ENCODE data around the gene OR2J1.
"Not testable (repeated sequence)": the region's sequence is repeated elsewhere in the genome, so short reads cannot be mapped to it uniquely, and the experiment has no call there.

The OR2J1 gene

DNA sequence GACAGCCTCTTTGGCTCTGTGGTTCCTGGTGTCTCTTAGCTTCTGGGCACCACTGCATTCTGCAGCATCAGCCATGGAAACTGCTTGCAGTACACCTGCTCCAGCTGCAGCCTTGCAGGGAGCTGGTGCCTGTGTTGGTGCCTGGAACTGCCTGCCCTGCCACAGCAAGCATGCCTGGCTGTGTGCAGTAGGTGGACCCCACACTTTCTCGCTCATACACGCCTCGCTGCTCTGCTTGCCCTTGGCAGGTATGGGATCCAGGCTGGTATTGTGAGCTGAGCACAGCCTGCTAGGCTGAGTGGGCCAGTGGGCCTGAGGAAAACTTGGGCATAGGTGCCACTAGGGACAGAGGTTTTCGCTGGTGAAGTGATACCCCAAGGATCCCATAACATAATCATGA lies 31.4 kb downstream of the OR2J1 start:
- H3K4me3 Mint-ChIP-seq: no peak overlapping the region
- H3K36me3 Mint-ChIP-seq (ENCODE audit: insufficient read depth): no peaks in the 10 kb centered on the region
- H3K4me1 Mint-ChIP-seq (ENCODE audit: low read depth in 2 of 2): no peaks in the 10 kb centered on the region
- no peak overlapping the region for H3K27ac Mint-ChIP-seq
- H3K9me3 Mint-ChIP-seq: no peaks in the 10 kb centered on the region
- peaks cover 50 to 67% of the 10 kb centered on the region in 2 donors for H3K27me3 Mint-ChIP-seq
- ATAC-seq (replicated peaks) (no peak), DNase-seq (no peak)

DNA sequence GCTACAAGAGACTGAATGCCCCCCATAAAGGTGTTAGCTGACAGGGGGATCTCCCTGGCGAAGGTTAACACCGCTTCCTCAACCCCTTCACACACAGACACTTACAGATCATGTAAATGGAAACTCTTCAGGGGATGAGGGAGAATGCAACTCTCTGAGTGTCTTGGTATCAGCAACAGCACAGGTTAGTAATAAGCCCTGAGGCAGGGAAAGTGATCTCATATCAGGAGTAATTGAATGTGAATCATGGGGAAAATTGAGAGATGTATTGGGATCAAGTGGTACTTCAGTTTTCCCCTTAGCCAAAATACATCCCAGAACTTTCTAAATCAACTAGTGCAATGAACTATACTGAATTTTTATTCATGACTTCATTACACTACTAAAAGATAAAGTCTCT lies 32.4 kb downstream of the OR2J1 start:
- H3K9me3 Mint-ChIP-seq: no peaks in the 10 kb centered on the region
- ATAC-seq (replicated peaks) (no peak), DNase-seq (no peak)
- H3K4me1 Mint-ChIP-seq (ENCODE audit: low read depth in 2 of 2): no peaks in the 10 kb centered on the region
- H3K27ac Mint-ChIP-seq: no peak overlapping the region
- H3K27me3 Mint-ChIP-seq: peaks cover 55 to 59% of the 10 kb centered on the region in 2 donors
- no peaks in the 10 kb centered on the region for H3K36me3 Mint-ChIP-seq (ENCODE audit: insufficient read depth)
- no peak overlapping the region for H3K4me3 Mint-ChIP-seq

DNA sequence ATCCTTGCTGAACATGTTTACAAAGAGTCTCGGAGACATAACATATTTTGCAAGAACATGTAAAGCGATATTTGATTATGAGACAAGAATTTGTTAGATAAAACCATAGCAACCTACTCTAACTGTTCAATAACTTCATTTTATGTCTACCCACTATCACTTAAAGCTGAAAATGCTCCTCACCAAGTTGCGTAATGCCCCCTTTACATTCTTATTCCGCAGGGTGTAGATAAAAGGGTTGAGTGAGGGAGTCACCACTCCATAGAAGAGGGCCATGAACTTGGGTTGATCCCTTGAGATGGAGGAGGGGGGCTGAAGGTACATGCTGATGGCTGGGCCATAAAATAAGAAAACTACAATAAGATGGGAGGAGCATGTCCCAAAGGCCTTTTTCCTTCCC lies 38.4 kb downstream of the OR2J1 start:
- no peak for ATAC-seq (replicated peaks)
- Mint-ChIP-seq H3K27ac (no peak overlapping the region), H3K4me3 (no peak overlapping the region), H3K9me3 (no peaks in the 10 kb centered on the region), H3K36me3 (ENCODE audit: insufficient read depth) (no peaks in the 10 kb centered on the region), H3K27me3 (peaks cover 31 to 35% of the 10 kb centered on the region in 2 donors), H3K4me1 (ENCODE audit: low read depth in 2 of 2) (no peaks in the 10 kb centered on the region)
- DNase-seq: no peak

DNA sequence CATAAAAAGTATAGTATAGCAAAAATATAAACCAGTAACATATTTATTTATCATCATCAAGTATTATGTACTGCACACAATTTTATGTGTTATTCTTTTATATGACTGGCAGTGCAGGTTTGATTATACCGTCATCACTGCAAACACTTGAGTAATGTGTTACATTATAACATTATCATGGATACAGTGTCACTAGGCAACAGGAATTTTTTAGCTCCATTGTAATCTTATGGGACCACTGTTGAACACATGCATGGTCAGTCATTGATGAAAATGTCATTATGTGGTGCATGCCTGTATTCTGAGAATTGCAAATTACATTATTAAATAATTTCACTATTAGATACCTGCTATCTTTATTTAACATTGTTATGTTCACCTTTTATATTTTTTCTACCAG lies 42.3 kb downstream of the OR2J1 start:
- Mint-ChIP-seq H3K27me3 (peaks cover 29 to 30% of the 10 kb centered on the region in 2 donors), H3K4me3 (no peak overlapping the region), H3K9me3 (no peaks in the 10 kb centered on the region), H3K4me1 (ENCODE audit: low read depth in 2 of 2) (no peaks in the 10 kb centered on the region), H3K27ac (no peak overlapping the region), H3K36me3 (ENCODE audit: insufficient read depth) (no peaks in the 10 kb centered on the region)
- no peak for ATAC-seq (replicated peaks)
- DNase-seq: no peak

DNA sequence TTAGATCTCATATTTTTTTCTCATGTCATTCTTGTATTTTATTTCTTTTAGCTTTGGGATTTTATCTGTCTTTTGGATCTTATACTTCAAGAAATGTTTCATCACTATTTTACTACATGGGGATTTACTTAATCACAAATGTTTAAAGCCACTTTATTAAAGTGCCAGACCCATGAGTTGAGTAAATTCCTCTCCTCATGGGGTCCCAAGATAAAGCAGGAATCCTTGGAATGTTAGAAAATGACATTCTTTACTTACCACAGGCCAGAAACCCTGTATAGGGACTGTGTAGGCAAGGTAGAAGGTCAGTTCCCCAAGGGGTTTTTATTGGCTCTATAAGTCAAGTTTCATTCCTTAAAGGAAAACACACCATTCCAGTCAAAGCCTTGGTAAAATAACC lies 43.0 kb downstream of the OR2J1 start:
- H3K9me3 Mint-ChIP-seq: no peaks in the 10 kb centered on the region
- DNase-seq (no peak), ATAC-seq (replicated peaks) (no peak)
- peaks cover 33% of the 10 kb centered on the region in 2 donors for H3K27me3 Mint-ChIP-seq
- no peak overlapping the region for H3K4me3 Mint-ChIP-seq
- no peaks in the 10 kb centered on the region for H3K36me3 Mint-ChIP-seq (ENCODE audit: insufficient read depth)
- H3K27ac Mint-ChIP-seq: no peak overlapping the region
- no peaks in the 10 kb centered on the region for H3K4me1 Mint-ChIP-seq (ENCODE audit: low read depth in 2 of 2)

DNA sequence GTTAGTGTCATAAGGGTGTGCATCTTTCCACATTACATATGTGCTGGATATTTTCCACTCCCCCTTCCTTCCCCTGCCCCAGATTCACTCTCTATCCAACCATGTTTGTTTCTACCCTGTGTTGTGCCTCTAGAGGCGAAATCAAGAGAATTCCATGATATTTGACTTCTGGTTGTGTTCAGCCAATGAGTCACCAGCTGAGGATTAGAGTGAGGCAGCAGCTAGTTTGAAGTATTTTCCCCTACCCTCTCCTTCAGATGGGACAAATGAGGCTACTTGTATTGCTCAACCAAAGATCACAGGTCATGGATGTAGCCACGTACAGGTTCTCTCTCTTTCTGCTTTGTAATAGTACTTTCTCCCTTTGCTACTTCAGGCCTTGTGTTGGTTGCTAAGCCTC lies 46.9 kb downstream of the OR2J1 start:
- DNase-seq: no peak
- H3K27ac Mint-ChIP-seq: no peak overlapping the region
- no peaks in the 10 kb centered on the region for H3K36me3 Mint-ChIP-seq (ENCODE audit: insufficient read depth)
- peaks cover 0 to 9% of the 10 kb centered on the region in 2 donors for H3K9me3 Mint-ChIP-seq
- no peak overlapping the region for H3K4me3 Mint-ChIP-seq
- no peak for ATAC-seq (replicated peaks)
- H3K4me1 Mint-ChIP-seq (ENCODE audit: low read depth in 2 of 2): no peaks in the 10 kb centered on the region
- peaks cover 32 to 46% of the 10 kb centered on the region in 2 donors for H3K27me3 Mint-ChIP-seq

DNA sequence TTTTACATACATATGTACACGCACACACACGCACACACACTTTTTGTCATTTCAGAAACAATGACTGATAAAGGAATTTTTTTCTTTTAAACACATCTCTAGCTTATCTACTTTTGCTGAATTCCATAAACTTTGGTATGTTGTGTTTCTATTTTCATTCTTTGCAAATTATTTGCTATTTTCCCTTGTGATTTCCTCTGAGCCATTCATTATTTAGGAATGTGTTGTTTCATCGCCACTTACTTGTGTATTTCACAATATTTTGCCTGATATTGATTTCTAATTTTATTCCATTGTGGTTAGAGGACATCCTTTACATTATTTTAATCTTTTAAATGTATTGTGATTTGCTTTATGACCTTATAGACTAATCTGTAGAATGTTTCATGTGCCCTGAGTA lies 47.8 kb downstream of the OR2J1 start:
- Mint-ChIP-seq H3K36me3 (ENCODE audit: insufficient read depth) (no peaks in the 10 kb centered on the region), H3K27me3 (peaks cover 36 to 51% of the 10 kb centered on the region in 2 donors), H3K9me3 (peaks cover 0 to 9% of the 10 kb centered on the region in 2 donors), H3K4me3 (no peak overlapping the region), H3K27ac (no peak overlapping the region), H3K4me1 (ENCODE audit: low read depth in 2 of 2) (no peaks in the 10 kb centered on the region)
- no peak for DNase-seq
- no peak for ATAC-seq (replicated peaks)

DNA sequence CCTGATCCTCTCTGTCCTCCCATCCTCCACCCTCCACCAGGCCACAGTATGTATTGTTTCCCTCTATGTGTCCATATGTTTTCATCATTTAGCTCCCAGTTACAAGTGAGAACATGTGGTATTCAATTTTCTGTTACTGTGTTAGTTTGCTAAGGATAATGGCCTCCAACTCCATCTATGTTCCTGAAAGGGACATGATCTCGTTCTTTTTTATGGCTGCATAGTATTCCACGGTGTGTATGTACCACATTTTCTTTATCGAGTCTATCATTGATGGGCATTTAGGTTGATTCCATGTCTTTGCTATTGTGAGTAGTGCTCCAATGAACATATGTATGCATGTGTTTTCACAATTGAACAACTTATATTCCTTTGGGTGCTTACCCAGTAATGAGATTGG lies 50.2 kb downstream of the OR2J1 start:
- H3K27me3 Mint-ChIP-seq: peaks cover 45 to 62% of the 10 kb centered on the region in 2 donors
- H3K9me3 Mint-ChIP-seq; ATAC-seq (replicated peaks); H3K4me1 Mint-ChIP-seq (ENCODE audit: low read depth in 2 of 2); DNase-seq; H3K27ac Mint-ChIP-seq; H3K4me3 Mint-ChIP-seq; H3K36me3 Mint-ChIP-seq (ENCODE audit: insufficient read depth): not testable (repeated sequence)

Data from effector memory CD8-positive, alpha-beta T cell (primary cell).